DND-41 (cell line): ENCODE data around the gene NCOA5.

ENCODE experiments used
- ATAC-seq: fragments of 200-7000 bp; cut with Tn5 transposase; 3 replicates; pipeline ENCODE4 v1.9.1; 2021; ENCODE audit warnings: low read depth; ENCODE audit not compliant: insufficient read depth
- DNase-seq: peaks from one replicate; pipeline ENCODE4 v3.0.0-alpha.2; 2020
- H2AFZ ChIP-seq: 2 replicates; pipeline ENCODE4 v1.6.0; 2012; ENCODE audit warnings: low read depth, low read length
- H3K27ac ChIP-seq: 2 replicates; pipeline ENCODE4 v1.5.1; 2012; ENCODE audit warnings: low read length, inconsistent platforms
- H3K27me3 ChIP-seq: fragments of 200-600 bp; sonication (generic); 2 replicates; pipeline ENCODE4 v1.6.0; 2012; ENCODE audit warnings: low read length, mild to moderate bottlenecking, inconsistent platforms; ENCODE audit not compliant: insufficient read depth, poor library complexity
- H3K36me3 ChIP-seq: 2 replicates; pipeline ENCODE4 v1.5.1; 2012; ENCODE audit warnings: low read length, inconsistent platforms; ENCODE audit not compliant: insufficient read depth
- H3K4me1 ChIP-seq: 2 replicates; pipeline ENCODE4 v1.5.1; 2012; ENCODE audit warnings: mild to moderate bottlenecking, low read length; ENCODE audit not compliant: insufficient read depth
- H3K4me2 ChIP-seq: 2 replicates; pipeline ENCODE4 v1.6.0; 2012; ENCODE audit warnings: mild to moderate bottlenecking, moderate library complexity, low read length, inconsistent platforms; ENCODE audit not compliant: insufficient read depth
- H3K4me3 ChIP-seq, 2 experiments: fragments of 200-600 bp in 1 of 2; shearing (Covaris generic) in 1 of 2; 2 replicates each; pipeline ENCODE4 v1.5.1; 2012 to 2016; ENCODE audit warnings: inconsistent platforms in 2 of 2, low read length in 2 of 2, mild to moderate bottlenecking in 2 of 2, low read depth in 1 of 2, moderate library complexity in 1 of 2
- H3K79me2 ChIP-seq: 2 replicates; pipeline ENCODE4 v1.6.0; 2012; ENCODE audit warnings: low read length, inconsistent platforms; ENCODE audit not compliant: insufficient read depth
- H3K9ac ChIP-seq: 2 replicates; pipeline ENCODE4 v1.6.0; 2012; ENCODE audit warnings: low read depth, mild to moderate bottlenecking, inconsistent platforms, low read length, moderate library complexity
- H3K9me3 ChIP-seq: 2 replicates; pipeline ENCODE4 v1.5.1; 2012; ENCODE audit warnings: low read length, moderate library complexity, mild to moderate bottlenecking, inconsistent platforms; ENCODE audit not compliant: insufficient read depth, severe bottlenecking
- H4K20me1 ChIP-seq: 2 replicates; pipeline ENCODE4 v1.6.0; 2012; ENCODE audit warnings: low read length; ENCODE audit not compliant: insufficient read depth
- CTCF ChIP-seq: IDR thresholded peaks from 2 replicates; pipeline ENCODE4 v1.5.1; 2012; ENCODE audit warnings: borderline replicate concordance, low read length, moderate library complexity, mild to moderate bottlenecking; ENCODE audit not compliant: poor library complexity, severe bottlenecking; ENCODE audit errors: extremely low read depth
- EZH2 ChIP-seq: IDR thresholded peaks from 3 replicates; pipeline ENCODE4 v1.6.1; 2012; ENCODE audit warnings: borderline replicate concordance, low read depth, mild to moderate bottlenecking, moderate library complexity, low read length, inconsistent platforms; ENCODE audit not compliant: severe bottlenecking

Gene NCOA5

GRCh38 chr20:46065691-46066090 lies 24.1 kb downstream of the NCOA5 start:
- Histone ChIP-seq H3K9me3 (no peaks in the 10 kb centered on the region), H3K27ac (no peak overlapping the region), H3K4me3 (no peak overlapping the region), H3K79me2 (peaks cover 5% of the 10 kb centered on the region; the same call in 1 of the 2 replicates), H3K4me1 (peaks cover 11% of the 10 kb centered on the region), H2AFZ (no peak overlapping the region), H3K36me3 (peaks cover 97% of the 10 kb centered on the region), H4K20me1 (peaks cover 67% of the 10 kb centered on the region), H3K9ac (no peak overlapping the region), H3K27me3 (no peaks in the 10 kb centered on the region), H3K4me2 (no peak overlapping the region)
- no peak for DNase-seq
- TF ChIP-seq EZH2 (no peak), CTCF (no peak)
- ATAC-seq = no peak

- peaks cover 67% of the 10 kb centered on the region for H4K20me1 ChIP-seq
- H3K79me2 ChIP-seq = peaks cover 5% of the 10 kb centered on the region; the same call in 1 of the 2 replicates
- H3K4me3 ChIP-seq = no peak overlapping the region
- peaks cover 97% of the 10 kb centered on the region for H3K36me3 ChIP-seq
- TF ChIP-seq CTCF = no peak
- TF ChIP-seq EZH2 = no peak
- no peak overlapping the region for H3K27ac ChIP-seq
- no peak overlapping the region for H3K9ac ChIP-seq
- DNase-seq (no peak), ATAC-seq (no peak)
- H3K27me3 ChIP-seq = no peaks in the 10 kb centered on the region
- H2AFZ ChIP-seq = no peak overlapping the region
- H3K4me1 ChIP-seq = peaks cover 16% of the 10 kb centered on the region
- H3K4me2 ChIP-seq = no peak overlapping the region
- no peaks in the 10 kb centered on the region for H3K9me3 ChIP-seq
Observed at GRCh38 chr20:46065006-46065405, 24.8 kb downstream of the NCOA5 start.

- ATAC-seq (no peak), DNase-seq (no peak)
- no peak for TF ChIP-seq CTCF
- no peak for TF ChIP-seq EZH2
- Histone ChIP-seq H3K4me3 (no peak overlapping the region), H3K9ac (no peak overlapping the region), H3K9me3 (no peaks in the 10 kb centered on the region), H3K4me1 (peaks cover 16% of the 10 kb centered on the region), H3K79me2 (0 out of 2 replicates have a peak, but pooled peaks cover 2% of the 10 kb centered on the region), H3K4me2 (no peak overlapping the region), H3K27ac (no peak overlapping the region), H3K27me3 (no peaks in the 10 kb centered on the region), H2AFZ (no peak overlapping the region), H4K20me1 (peaks cover 73% of the 10 kb centered on the region), H3K36me3 (peaks cover 95% of the 10 kb centered on the region)
Observed at GRCh38 chr20:46063652-46064054, 26.1 kb downstream of the NCOA5 start.

- ATAC-seq (no peak), DNase-seq (no peak)
- H3K4me1 ChIP-seq = peaks cover 16% of the 10 kb centered on the region
- H3K79me2 ChIP-seq = 0 out of 2 replicates have a peak, but pooled peaks cover 2% of the 10 kb centered on the region
- TF ChIP-seq EZH2 (no peak), CTCF (no peak)
- no peaks in the 10 kb centered on the region for H3K27me3 ChIP-seq
- H3K9me3 ChIP-seq = no peaks in the 10 kb centered on the region
- no peak overlapping the region for H3K9ac ChIP-seq
- no peak overlapping the region for H3K4me2 ChIP-seq
- no peak overlapping the region for H3K4me3 ChIP-seq
- H2AFZ ChIP-seq = no peak overlapping the region
- H4K20me1 ChIP-seq = peaks cover 77% of the 10 kb centered on the region
- H3K27ac ChIP-seq = no peak overlapping the region
- H3K36me3 ChIP-seq = peaks cover 90% of the 10 kb centered on the region
Observed at GRCh38 chr20:46063151-46063550, 26.6 kb downstream of the NCOA5 start.
